GM19043 (cell line): ENCODE results near the gene STXBP3.
"Not testable (repeated sequence)": the region's sequence is repeated elsewhere in the genome, so short reads cannot be mapped to it uniquely, and the experiment has no call there.

Experiments
- ATAC-seq: cut with Tn5 transposase; IDR thresholded peaks from one replicate; pipeline ENCODE4 v1.9.1; 2021; ENCODE audit warnings: low read depth; ENCODE audit not compliant: unreplicated experiment

STXBP3 gene, protein sequence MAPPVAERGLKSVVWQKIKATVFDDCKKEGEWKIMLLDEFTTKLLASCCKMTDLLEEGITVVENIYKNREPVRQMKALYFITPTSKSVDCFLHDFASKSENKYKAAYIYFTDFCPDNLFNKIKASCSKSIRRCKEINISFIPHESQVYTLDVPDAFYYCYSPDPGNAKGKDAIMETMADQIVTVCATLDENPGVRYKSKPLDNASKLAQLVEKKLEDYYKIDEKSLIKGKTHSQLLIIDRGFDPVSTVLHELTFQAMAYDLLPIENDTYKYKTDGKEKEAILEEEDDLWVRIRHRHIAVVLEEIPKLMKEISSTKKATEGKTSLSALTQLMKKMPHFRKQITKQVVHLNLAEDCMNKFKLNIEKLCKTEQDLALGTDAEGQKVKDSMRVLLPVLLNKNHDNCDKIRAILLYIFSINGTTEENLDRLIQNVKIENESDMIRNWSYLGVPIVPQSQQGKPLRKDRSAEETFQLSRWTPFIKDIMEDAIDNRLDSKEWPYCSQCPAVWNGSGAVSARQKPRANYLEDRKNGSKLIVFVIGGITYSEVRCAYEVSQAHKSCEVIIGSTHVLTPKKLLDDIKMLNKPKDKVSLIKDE

DNA sequence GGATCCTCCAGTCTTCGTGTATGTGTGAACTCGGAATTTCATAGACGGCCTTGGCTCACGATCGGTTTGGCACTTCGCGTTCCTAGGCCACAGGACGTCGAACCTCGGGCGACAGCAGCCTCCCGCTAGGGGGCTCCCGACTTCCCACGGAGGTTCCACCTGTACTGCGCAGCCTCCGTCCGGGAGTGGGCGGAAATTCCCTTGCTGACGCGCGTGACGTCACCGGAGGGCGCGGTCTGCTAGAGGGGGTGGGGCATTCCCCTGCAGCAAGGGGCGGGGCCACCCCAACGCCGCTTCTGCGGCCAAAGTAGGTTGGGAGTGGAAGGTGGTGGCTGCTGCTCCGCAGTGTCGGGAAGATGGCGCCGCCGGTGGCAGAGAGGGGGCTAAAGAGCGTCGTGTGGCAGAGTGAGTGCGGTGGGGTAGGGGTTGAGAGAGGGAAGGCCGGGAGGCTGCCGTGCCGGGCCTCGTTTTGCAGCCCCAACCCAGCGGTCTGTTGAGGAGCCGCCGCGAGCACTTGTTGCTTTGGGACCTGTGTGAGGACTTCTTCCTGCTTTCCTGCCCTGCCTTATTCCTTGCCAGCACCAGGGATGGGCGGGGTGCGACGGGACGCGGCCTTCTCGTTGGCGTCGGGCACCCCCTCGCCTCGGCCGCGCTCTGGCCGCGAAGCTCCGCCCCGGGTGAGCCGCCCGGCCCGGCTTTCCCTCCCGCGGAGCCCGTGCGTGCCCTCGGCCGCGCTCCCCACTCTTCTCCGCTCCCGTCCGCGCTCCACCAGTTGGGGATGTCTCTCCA, at the start of gene STXBP3:
TSS of gene STXBP3 (plus strand) at position 293 of the 789 bp plus-strand sequence. CDS start at position 357, 64 bp downstream.
- ATAC-seq: peak; percentile 84

DNA sequence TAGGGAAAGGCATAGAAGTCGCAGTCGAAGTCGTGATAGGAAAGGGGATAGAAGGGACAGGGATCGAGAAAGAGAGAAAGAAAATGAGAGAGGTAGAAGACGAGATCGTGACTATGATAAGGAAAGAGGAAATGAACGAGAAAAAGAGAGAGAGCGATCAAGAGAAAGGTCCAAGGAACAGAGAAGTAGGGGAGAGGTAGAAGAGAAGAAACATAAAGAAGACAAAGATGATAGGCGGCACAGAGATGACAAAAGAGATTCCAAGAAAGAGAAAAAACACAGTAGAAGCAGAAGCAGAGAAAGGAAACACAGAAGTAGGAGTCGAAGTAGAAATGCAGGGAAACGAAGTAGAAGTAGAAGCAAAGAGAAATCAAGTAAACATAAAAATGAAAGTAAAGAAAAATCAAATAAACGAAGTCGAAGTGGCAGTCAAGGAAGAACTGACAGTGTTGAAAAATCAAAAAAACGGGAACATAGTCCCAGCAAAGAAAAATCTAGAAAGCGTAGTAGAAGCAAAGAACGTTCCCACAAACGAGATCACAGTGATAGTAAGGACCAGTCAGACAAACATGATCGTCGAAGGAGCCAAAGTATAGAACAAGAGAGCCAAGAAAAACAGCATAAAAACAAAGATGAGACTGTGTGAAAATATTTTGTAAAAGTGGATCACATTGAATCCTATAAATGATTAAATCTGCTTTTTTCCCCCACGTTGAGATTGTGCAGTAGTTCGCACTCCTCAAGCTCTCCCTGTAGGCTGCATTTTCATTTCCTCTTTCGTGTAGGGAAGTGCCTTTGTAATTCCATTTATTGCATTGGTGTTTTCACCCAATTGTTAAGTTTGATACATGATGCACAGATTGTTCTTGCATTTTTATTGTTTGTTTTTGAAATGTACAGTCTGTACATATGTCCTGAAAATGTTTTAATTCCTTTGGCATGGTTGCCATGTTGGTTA, 46.8 kb upstream of the STXBP3 start:
- ATAC-seq: no peak

DNA sequence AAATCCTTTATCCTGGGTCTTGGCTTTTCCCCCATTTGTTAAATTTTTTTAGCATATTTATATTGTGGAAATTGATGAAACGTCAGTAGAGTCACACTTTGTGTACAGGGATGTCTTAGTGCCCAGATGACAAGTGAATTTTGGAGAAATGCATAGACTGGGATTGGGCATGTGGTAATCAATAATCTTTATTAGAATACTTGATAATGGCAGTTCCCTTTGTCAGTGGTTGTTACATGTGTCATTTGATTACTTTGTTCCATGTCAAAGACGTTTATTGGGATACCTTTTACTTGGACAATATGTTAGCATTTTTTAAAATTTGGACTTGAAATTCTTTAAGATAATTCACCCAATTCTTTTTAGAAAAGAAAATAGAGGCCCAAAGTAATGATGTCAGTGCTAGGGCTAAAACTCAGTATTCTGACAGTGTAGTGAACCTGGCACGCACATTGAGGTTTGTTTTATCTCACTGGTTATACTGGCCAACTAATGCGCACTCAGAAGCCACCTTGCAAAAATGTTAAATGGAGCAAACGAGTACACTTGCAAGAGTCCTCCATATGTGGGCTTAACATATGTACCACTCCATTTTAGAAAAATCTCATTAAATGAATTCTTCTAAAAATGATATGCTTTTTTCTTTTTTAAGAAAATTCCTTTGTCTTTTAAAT, 45.2 kb upstream of the STXBP3 start:
- no peak for ATAC-seq

DNA sequence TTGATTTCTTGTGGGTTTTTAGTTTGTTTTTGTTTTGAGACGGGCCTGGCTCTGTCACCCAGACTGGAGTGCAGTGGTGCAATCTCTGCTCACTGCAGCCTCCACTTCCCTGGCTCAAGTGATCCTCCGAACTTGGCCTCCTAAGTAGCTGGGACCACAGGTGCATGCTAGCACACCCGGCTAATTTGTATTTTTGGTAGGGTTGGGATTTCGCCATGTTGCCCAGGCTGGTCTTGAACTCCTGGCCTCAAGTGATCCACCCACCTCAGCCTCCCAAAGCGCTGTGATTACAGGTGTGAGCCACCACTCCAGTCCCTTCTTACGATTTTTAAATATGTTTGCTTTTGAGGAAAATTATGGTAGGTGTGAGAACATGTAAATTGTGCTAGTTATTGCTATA, 44.4 kb upstream of the STXBP3 start:
- ATAC-seq: not testable (repeated sequence)

DNA sequence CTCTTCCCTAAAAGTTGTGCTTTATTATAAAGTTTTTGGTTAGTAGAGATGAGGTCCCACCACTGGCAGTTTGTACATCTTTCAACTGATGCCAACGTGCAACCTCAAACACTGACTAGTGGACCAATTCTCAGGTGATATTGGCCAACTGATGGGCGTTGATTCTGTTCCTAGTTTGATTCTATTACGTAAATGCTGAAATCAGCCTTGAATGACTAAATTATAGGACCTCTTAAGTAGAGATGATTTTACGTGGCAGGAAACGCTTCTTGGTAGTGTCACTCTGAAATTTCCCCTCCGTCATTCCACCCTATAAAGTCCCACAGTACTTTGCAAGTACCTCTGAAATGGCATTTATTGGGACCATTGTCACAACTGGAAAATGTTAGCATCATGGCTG, 42.5 kb upstream of the STXBP3 start:
- no peak for ATAC-seq

DNA sequence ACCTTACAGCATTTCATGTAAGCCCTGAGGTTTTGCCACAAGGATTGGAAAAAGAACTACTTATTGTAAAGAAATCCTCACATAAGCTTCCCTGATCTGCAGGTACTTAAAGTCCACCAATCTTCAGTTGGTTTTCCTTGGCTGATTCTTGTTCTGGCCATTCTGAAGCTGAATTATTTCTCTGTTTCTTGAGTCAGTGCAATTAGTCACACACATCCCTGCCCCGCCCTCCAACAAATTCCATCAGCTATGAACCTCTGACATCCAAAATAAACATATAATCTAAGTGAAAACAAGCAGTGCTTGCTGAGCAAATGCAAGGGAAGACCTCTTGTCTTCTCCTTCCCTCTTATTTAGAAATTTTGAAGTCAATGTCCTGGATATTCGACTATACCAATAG, 42.0 kb upstream of the STXBP3 start:
- ATAC-seq: no peak

DNA sequence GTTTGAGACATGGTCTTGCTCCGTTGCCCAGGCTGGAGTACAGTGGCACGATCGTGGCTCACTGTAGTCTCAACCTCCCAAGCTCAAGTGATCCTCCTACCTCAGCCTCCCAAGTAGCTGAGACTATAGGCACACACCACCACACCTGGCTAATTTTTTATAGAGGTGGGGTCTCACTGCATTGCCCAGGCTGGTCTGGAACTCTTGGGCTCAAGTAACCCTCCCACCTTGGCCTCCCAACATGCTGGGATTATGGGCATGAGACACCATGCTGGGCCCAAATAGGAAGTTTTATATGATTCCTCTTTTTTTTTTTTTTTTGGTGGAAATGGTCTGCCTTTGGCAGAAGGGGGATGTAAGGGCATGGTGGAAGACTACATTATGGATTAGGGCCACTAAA, 39.8 kb upstream of the STXBP3 start:
- no peak for ATAC-seq

DNA sequence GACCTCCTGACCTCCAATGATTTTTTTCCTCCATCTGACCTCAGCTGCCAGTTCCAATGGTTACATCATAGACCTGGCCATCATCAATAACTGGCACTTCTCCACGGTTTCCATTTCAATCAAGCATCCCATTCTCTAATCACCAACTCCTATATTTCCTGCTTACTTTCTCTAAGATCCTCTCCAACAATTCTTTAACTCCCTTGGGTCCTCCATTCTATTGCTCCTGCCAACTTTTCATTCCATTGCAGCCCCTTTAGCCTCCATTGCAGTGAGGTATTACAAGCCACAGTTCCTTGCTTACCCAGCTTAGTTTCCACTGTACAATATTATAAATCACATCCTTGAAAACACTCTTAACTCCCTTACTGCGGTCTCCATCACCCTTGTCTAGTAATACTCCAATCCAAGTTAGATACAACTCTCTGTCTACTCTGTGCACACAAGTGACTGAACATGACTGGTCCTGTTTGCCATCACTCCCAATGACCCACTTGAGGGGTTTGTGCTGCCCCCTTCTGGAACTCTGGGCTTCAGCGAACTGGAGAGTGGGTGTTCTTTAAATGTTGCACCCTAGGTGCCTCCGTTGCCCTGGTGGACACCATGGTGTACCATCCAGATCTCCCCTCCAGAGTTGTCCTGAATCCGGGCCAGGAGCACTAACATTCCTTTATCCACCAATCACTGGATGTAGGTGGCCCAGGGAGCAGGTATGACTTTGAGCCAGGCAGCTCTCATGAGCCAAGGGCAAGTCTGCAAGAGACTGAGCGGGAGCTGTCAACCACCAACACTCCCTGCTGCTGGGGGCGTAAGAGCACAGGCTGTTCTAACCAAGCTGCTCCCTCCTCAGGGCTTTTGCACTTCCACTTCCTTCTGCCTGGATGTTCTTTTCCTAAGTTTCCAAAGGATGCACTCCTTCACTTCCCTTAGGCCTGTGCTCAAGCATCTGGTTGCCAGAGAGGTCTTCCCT, 37.5 kb upstream of the STXBP3 start:
- ATAC-seq: no peak

DNA sequence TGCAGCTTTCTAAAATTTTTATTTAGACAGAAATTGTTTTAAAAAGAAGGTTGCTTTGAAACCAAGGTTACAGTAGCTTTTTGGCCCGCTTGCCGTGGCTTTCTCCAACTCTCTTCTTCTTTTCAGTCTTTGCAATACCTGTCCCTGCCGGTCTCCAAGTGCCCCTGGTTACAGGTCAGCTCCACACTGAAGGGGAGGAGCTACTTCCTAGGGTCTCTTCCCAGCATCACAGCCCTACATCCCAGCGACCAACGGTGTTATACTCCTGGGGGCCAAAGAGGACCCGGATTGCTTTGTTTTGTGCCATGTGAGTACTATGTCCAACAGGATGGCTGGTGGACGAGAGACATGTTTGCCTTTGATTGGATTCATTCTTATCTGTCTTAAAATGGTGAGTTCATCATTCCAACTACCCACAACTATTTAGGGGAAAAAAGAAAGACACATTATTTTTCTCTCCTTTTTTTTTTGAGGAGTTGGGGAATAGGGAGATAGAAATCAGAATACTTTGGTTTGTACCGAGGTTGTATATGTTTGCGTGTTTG, 33.8 kb upstream of the STXBP3 start, which contains the start of gene FNDC7:
TSS of gene FNDC7 (plus strand) at position 303 of the 545 bp plus-strand sequence. CDS start at position 329, 26 bp downstream.
- ATAC-seq: no peak

DNA sequence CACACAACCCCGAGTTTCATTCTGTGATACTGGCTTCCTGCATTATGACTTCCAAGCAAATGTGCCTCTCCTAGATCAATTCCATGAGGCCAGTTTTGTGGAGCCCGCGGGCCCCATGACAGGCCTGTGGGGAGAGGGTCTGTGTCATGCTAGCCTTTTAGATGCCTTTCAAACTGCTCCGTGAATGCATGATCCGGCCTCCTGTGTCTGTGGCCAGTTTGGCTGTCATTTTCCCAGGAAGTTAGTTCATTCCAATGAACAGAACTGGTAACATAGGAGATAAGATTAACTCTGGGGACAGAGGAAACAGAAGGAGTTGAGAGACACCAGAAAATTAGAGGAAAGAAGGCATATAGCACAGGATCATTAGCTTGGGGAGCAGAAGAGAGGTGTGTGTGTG, 30.5 kb upstream of the STXBP3 start:
- ATAC-seq: no peak

DNA sequence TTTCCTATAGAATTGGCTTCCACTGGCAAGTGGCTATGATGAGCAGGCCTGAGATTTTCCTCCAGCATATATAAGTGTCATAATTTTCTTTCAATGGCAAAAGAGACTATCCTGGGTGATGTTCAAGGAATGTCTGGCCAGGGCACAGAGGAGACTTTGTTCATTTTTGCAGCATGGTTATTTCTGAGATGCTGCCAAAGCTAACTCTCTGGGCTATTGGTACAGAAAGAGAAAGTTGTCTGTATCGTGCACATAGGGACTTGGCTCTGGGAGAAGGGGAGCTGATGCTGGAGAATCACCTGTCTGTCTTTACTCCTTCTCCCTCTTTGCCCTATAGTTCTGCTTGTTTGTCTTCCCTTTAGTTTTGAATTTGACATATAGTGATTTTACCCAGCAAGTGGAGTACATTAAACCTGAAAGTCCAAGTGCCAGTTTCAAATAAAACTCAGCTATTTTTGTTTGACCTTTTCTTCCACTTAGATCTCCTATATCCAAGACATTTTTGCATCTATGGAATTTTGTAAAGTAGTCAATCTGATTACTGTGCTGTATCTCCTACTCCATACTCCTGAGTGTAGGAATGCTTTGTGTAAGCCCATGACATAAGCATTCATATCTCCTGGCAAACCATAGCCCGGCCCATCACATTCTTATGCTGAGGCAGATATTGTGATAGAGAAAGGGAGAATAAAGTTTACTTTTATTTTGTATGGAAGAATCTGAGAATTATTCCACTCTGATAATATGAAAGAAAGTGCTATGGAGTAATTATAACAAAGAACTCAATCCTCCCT, 29.8 kb upstream of the STXBP3 start:
- ATAC-seq: no peak

DNA sequence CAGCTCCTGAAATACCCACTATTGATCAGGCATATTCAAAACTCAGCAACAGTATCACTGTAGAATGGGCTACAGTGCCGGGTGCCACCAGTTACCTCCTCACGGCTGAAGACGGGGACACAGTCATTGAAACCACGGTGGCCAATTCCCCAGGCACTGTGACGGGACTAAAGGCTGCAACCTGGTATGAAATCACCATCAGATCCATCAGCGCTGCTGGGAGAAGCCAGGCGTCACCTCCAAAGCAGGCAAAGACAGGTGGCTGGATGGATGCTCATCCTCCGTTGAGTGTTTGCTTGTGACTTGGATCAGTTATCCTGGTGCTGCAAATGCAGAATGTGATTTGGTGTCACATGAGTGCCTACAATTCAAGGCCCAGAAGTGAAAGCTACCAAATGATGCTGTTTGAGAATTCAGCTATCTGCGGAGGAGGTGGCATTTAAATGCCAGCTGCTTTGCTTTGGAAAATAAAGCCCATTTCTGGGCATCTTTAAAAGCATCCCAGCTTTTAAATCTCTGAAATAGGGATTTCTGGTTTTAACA, 28.6 kb upstream of the STXBP3 start:
- no peak for ATAC-seq

DNA sequence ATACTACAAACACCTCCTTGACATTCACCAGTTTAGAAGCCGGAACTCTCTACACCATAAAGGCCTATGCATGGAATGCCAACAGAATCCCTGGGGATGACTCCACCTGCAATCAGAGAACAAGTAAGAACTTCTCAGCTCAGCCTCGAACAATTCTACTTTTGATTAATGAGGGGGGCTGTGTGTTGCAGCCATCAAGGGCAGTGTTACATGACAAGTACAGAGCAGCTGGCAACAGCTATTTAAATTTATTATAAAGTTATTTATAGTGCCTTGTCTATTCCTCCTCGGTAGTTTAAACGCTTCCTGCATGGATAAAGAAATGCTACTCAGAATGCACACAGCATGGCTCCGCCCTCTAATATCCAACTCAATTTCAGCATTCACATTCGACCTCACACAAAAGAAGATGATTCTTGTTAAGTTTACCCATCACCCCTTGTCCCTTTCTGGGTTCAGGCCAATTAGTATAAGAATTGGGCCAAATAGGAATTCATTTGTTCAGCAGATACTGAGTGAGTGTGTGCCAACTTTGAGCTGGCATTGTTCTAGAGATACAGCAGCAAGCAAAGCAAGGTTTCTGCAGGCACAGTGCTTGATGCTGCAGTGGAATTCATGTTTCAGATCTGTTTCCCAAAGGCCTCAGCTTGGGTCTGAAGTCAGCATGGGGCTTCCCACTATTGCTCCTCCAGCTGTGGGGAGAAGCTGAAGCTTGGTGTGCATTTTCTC, 27.4 kb upstream of the STXBP3 start:
- ATAC-seq: no peak

DNA sequence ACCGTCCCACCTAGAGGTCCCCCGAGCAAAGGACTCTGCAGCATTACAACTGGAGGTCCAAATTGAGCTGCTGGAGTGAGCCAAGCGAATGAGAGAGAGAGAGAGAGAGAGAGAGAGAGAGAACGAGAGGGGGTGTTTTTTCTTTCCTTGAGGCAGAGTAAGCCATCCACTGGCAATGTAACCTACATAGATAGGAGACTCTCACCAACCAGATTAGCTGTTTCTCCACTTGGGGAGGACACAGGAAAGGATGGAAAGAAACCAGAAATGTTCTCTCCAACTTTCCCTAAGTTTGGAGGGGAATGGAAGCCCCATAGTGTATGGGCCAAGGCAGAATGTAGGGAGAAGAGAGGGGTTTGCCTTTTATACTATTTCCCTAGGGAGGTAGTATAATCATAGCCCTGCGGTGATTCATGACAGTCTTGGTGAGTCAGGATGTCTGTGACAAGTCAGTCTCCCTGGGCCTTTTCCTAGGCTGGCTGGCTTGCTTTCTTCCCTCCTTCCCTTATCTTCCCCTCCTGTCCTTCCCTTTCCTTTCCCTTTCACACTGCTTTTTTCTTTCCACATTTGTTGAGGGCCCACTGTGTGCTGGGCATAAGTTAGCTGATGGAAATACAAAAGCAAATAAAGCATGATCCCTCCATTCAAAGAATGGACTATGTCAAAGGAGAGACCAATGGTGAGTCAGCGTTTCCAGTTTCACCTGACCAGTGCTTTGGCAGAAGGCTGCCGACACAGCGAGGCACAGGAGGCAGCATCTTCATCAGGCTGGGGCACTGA, 26.6 kb upstream of the STXBP3 start:
- no peak for ATAC-seq

DNA sequence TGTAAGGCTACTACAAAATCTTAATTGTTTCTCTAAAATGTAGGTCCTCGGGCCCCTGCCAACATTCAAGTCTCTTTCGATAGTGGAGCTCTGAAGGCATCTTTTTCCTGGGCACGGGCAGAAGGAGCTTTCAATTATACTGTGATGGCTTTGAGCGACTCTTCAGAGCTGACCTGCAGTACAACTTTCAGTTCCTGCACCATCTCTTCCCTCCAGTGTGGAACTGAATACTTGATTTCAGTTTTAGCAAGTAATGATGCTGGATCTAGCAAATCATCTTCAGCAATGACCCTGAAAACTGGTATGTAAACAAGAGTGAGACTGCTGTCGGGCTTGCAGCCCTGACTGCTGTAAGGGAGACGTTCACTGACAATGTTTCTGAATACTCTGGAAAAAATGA, 24.2 kb upstream of the STXBP3 start:
- ATAC-seq: no peak

DNA sequence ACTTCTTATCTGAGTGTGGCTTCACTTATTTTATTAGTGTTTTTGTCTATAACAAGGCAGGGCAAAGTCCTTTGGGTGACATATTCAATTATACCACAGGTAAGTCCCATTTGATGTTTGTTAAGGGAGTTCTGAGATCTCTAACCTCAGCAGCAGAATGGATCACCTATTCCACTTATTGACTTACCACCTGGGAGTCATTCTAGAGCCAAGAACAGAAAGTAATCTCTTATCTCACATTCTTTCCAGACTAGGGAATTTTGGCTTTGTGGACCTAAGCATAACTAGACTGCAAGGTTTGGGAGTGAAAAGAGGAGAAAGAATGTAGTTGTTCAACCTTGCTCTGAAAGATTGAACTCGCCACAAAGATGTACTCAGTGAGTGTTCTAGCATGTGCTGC, 20.6 kb upstream of the STXBP3 start:
- no peak for ATAC-seq
